Stimulated activated effector memory CD8-positive, alpha-beta T cell treated with anti-CD3 and anti-CD28 coated beads, Interleukin-12 subunit alpha, Interleukin-12 subunit beta, amount 100 ng/mL, for 72 hours (primary cell): ENCODE data around the gene SCN2A.
A peak's percentile ranks its signal among the peaks of the same experiment; 100 is the strongest.
"Not testable (repeated sequence)": the region's sequence is repeated elsewhere in the genome, so short reads cannot be mapped to it uniquely, and the experiment has no call there.

Source experiments
- ATAC-seq: fragments of 150-1000 bp; cut with Tn5 transposase; 2 replicates; pipeline ENCODE4 v1.10.0; 2021
- DNase-seq, 2 donors: peaks; one replicate each; pipeline ENCODE4 v3.0.0; 2021 to 2022; ENCODE audit warnings: low spot score in 2 of 2
- H3K27ac Mint-ChIP-seq: one replicate; pipeline ENCODE4 v1.8.0; 2022; ENCODE audit warnings: mild to moderate bottlenecking, mixed read lengths
- H3K36me3 Mint-ChIP-seq: one replicate; pipeline ENCODE4 v1.8.0; 2022; ENCODE audit warnings: mild to moderate bottlenecking, mixed read lengths
- H3K4me1 Mint-ChIP-seq: one replicate; pipeline ENCODE4 v1.8.0; 2022; ENCODE audit warnings: mixed read lengths
- H3K4me3 Mint-ChIP-seq: one replicate; pipeline ENCODE4 v1.8.0; 2022; ENCODE audit warnings: mild to moderate bottlenecking, mixed read lengths
- H3K9me3 Mint-ChIP-seq: one replicate; pipeline ENCODE4 v1.8.0; 2022; ENCODE audit warnings: mixed read lengths

Gene SCN2A

GRCh38 chr2:165238295-165238694, 919 bp upstream of the SCN2A start:
- no peaks in the 10 kb centered on the region for H3K4me1 Mint-ChIP-seq
- DNase-seq = no peak

DNA sequence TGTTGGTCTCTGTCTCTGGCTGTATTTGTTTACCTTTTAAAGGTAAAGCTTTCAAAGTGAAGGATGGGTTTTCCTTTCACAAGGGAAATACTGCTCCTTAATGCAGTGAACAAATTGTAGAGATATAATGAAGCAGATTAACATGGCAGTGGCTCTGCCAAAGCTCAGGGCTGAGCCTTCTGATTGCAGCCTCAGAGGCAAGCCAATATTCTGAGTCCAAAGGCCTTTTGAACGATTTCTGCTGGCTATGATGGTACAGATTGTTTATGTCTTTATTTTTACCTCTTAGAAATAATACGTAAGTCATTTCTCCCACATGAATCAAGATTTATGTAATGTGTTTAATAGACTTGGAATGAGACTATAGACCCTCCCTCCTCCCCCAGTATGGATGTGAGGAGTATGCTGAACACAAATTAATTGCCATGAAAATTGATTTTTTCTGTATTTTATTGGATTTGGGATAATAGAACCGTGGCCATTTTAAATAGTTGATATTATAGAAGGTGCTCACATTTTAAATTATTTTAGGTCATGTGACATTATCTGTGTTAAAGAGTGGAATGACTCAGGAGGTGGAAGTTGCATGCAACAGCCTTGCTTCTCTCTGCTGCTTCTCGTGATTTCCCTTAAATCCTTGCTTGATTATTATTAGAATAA, 772 bp downstream of the SCN2A start:
- Mint-ChIP-seq H3K4me1 (no peaks in the 10 kb centered on the region), H3K27ac (no peak overlapping the region), H3K36me3 (no peaks in the 10 kb centered on the region), H3K9me3 (no peaks in the 10 kb centered on the region), H3K4me3 (no peak overlapping the region)
- DNase-seq (no peak), ATAC-seq (no peak)

More at GRCh38 chr2:165238295-165238694, 919 bp upstream of the SCN2A start:
- Mint-ChIP-seq H3K9me3 (no peaks in the 10 kb centered on the region), H3K36me3 (no peaks in the 10 kb centered on the region), H3K27ac (no peak overlapping the region), H3K4me3 (no peak overlapping the region)
- ATAC-seq = no peak

DNA sequence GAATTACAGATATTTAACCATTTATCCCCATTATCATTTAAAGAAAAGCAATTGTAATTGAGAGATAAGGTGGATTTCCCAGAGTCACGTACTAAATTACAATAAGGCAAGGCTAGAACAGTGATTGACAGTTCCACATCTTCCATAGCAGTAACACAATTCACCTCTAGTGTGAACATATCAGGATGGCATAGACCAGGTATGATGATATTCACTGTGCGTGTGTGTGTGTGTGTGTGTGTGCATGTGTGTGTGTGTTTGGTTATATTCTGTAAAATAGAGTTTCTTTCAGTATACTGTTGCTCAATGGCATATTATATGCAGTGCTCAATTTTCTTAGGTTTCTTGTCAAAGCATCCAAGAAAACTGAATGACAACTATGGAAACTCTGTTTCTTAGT, 1.7 kb downstream of the SCN2A start:
- no peak overlapping the region for H3K4me3 Mint-ChIP-seq
- no peak for DNase-seq
- no peak for ATAC-seq
- H3K9me3 Mint-ChIP-seq = no peaks in the 10 kb centered on the region
- no peaks in the 10 kb centered on the region for H3K4me1 Mint-ChIP-seq
- H3K27ac Mint-ChIP-seq = no peak overlapping the region
- no peaks in the 10 kb centered on the region for H3K36me3 Mint-ChIP-seq

DNA sequence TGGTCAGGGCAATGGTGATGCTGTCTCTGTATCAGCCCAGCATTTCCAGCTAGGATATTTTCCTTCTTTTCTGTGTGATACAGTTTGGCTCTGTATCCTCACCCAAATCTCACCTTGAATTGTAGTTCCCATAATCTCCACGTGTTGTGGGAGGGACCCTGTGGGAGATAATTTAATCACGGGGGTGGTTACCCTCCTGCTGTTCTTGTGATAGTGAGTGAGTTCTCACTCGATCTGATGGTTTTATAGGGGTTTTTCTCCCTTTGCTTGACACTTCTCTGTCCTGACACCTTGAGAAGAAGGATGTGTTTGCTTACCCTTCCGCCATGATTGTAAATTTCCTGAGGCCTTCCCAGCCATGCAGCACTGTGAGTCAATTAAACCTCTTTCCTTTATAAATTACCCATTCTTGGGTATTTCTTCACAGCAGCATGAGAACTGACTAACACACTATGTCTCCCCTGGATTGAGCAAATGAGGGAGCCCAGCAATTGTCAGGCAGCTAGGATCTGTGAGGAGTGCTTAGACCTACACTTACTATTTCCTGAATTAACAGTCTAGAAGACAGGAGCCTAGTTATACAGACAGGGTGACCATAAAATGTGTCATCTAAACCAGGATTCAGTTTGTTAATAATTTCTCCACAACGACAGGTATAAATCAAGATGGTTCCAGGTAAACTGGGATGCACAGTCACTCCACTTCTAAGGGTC, 6.0 kb downstream of the SCN2A start:
- DNase-seq = no peak
- no peaks in the 10 kb centered on the region for H3K36me3 Mint-ChIP-seq
- H3K4me3 Mint-ChIP-seq = no peak overlapping the region
- H3K4me1 Mint-ChIP-seq = no peaks in the 10 kb centered on the region
- H3K9me3 Mint-ChIP-seq = no peaks in the 10 kb centered on the region
- no peak for ATAC-seq
- no peak overlapping the region for H3K27ac Mint-ChIP-seq

- no peaks in the 10 kb centered on the region for H3K4me1 Mint-ChIP-seq
- H3K9me3 Mint-ChIP-seq = no peaks in the 10 kb centered on the region
- ATAC-seq = no peak
- H3K36me3 Mint-ChIP-seq = no peaks in the 10 kb centered on the region
- H3K27ac Mint-ChIP-seq = no peak overlapping the region
- DNase-seq = no peak
- H3K4me3 Mint-ChIP-seq = no peak overlapping the region
These were observed 9.0 kb downstream of the SCN2A start for GRCh38 chr2:165248238-165248637.

DNA sequence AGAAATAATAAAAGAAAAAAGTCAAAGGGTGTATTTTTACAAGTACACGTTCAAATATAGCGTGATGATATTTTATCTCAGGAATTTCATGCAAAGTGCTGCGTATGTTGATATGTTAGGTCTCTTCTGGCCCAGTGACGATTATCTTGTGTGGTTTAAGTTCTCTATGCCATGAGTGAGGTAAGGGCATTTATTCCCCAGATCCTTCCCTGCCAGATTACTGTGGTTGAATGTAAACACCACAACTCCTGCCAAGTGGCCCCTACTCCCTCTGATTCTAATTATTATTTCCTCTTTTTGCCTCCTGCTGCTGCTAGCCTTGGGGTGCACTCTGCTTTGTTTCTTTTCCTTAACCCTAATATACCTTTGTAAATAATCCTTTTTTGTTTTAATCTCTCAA, 12.2 kb downstream of the SCN2A start:
- no peaks in the 10 kb centered on the region for H3K36me3 Mint-ChIP-seq
- H3K4me3 Mint-ChIP-seq = no peak overlapping the region
- ATAC-seq (no peak), DNase-seq (no peak)
- H3K9me3 Mint-ChIP-seq = no peaks in the 10 kb centered on the region
- no peaks in the 10 kb centered on the region for H3K4me1 Mint-ChIP-seq
- no peak overlapping the region for H3K27ac Mint-ChIP-seq

GRCh38 chr2:165253178-165253577, 14.0 kb downstream of the SCN2A start:
- Mint-ChIP-seq H3K4me1 (no peaks in the 10 kb centered on the region), H3K9me3 (no peaks in the 10 kb centered on the region), H3K4me3 (no peak overlapping the region), H3K27ac (no peak overlapping the region), H3K36me3 (no peaks in the 10 kb centered on the region)
- ATAC-seq = no peak
- DNase-seq = no peak

DNA sequence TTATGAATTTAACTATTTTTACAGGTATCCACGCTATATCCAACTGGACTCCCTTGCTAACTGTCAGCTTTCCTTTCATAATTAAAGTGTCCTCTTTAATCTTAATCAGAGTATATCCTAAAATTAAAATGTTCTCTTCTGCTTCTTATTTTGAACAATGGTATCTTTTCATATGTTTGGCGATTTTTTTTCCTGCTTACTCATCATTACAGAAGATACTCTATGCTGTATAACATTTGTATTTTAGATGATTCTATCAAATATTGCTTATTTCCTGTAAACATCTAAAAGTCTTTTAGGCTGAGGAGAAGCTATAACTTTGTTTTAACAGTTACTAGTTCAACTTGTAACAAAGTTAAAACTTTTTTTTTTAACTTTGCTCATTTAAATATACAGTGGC, 17.4 kb downstream of the SCN2A start:
- no peak overlapping the region for H3K27ac Mint-ChIP-seq
- H3K9me3 Mint-ChIP-seq = no peaks in the 10 kb centered on the region
- DNase-seq (no peak), ATAC-seq (no peak)
- no peak overlapping the region for H3K4me3 Mint-ChIP-seq
- H3K36me3 Mint-ChIP-seq = no peaks in the 10 kb centered on the region
- no peaks in the 10 kb centered on the region for H3K4me1 Mint-ChIP-seq

DNA sequence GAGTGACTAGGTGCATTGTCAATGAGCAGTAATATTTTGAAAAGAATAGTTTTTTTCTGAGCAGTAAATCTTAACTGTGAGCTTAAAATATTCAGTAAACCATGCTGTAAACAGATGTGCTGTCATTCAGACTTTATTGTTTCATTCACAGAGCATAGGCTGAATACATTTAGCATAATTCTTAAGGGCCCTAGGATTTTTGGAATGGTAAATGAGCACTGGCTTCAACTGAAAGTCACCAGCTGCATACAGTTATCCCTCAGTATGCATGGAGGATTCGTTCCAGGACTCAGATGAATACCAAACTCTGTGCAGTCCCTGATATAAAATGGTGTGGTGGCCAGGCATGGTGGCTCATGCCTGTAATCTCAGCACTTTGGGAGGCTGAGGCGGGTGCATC, 21.1 kb downstream of the SCN2A start:
- H3K4me1 Mint-ChIP-seq, H3K4me3 Mint-ChIP-seq, DNase-seq, ATAC-seq, H3K36me3 Mint-ChIP-seq, H3K9me3 Mint-ChIP-seq, H3K27ac Mint-ChIP-seq: not testable (repeated sequence)

GRCh38 chr2:165268754-165269153, 29.5 kb downstream of the SCN2A start:
- ATAC-seq (peak; percentile 58), DNase-seq (no peak)
- Mint-ChIP-seq H3K4me3 (no peak overlapping the region), H3K27ac (no peak overlapping the region), H3K36me3 (no peaks in the 10 kb centered on the region), H3K4me1 (no peaks in the 10 kb centered on the region), H3K9me3 (no peaks in the 10 kb centered on the region)

DNA sequence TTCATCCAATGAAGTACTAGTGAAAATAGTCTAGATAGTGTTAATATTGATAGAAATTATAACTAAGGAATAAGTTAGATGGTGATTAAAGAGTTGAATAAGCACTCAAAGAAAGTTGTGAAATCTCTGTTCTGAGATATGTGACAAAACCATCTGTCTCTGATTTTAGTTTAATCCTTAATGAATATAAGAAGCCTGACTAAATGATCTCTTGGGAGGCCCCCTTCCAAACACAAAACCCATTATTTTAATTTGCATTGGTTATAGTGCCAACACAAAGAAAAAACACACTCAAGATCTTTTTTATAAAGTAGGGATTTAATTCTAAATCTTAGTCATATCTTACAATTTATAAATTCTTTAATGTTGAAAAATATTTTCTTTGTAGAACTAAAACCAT, 34.0 kb downstream of the SCN2A start:
- Mint-ChIP-seq H3K4me1 (no peaks in the 10 kb centered on the region), H3K9me3 (no peaks in the 10 kb centered on the region), H3K36me3 (no peaks in the 10 kb centered on the region), H3K4me3 (no peak overlapping the region), H3K27ac (no peak overlapping the region)
- ATAC-seq (no peak), DNase-seq (no peak)

DNA sequence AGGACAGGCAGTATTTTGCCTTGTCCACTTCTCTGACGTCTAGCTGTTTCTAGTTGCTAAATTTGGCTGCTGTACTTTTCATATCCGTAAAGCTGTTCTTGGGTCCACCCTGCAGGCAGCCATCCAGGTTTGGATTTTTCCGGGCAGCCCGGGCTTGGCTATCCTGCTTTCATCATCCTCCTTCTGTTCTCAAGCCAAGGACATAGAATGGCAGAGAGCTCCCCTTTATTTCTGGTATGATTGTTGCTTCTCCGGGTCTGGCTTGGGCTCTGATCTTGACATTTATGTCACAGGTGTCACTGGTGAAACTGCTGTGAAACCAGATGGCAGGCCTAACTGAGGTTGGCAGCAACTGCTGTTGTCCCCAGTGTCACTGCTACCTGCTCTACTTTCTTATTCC, 35.5 kb downstream of the SCN2A start:
- no peaks in the 10 kb centered on the region for H3K36me3 Mint-ChIP-seq
- H3K27ac Mint-ChIP-seq = no peak overlapping the region
- H3K4me1 Mint-ChIP-seq = no peaks in the 10 kb centered on the region
- H3K9me3 Mint-ChIP-seq = peaks cover 2% of the 10 kb centered on the region
- ATAC-seq = no peak
- no peak for DNase-seq
- H3K4me3 Mint-ChIP-seq = no peak overlapping the region

GRCh38 chr2:165275932-165276331, 36.7 kb downstream of the SCN2A start:
- peaks cover 2% of the 10 kb centered on the region for H3K9me3 Mint-ChIP-seq
- H3K36me3 Mint-ChIP-seq = no peaks in the 10 kb centered on the region
- no peaks in the 10 kb centered on the region for H3K4me1 Mint-ChIP-seq
- no peak overlapping the region for H3K4me3 Mint-ChIP-seq
- H3K27ac Mint-ChIP-seq = no peak overlapping the region
- no peak for DNase-seq
- ATAC-seq = no peak

- ATAC-seq = no peak
- no peak overlapping the region for H3K27ac Mint-ChIP-seq
- DNase-seq = no peak
- H3K4me1 Mint-ChIP-seq = no peaks in the 10 kb centered on the region
- no peaks in the 10 kb centered on the region for H3K36me3 Mint-ChIP-seq
- no peak overlapping the region for H3K4me3 Mint-ChIP-seq
- peaks cover 2% of the 10 kb centered on the region for H3K9me3 Mint-ChIP-seq
These were observed 38.1 kb downstream of the SCN2A start for GRCh38 chr2:165277295-165277694.

GRCh38 chr2:165277860-165278656, 38.8 kb downstream of the SCN2A start:
- no peaks in the 10 kb centered on the region for H3K36me3 Mint-ChIP-seq
- no peak overlapping the region for H3K27ac Mint-ChIP-seq

DNA sequence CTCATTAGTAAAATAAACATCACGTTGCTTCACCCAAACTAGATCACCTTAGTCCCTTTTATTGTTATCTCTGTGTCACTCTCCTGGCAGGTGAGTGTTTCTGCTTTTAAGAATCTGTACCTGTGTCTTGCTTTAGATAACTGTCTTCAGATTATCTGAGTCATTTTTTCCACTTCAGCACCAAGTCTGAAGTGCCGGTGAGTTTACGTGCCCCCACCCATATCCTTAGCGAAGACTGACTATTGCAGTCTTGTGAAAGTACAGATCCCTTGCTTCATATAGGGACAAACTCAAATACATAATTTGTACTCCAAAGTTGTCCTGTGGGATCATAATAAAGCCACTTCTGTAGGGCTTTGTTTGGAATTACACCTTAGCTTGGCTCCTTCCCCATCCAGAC, 41.1 kb downstream of the SCN2A start:
- Mint-ChIP-seq H3K4me1 (no peaks in the 10 kb centered on the region), H3K4me3 (no peak overlapping the region), H3K36me3 (no peaks in the 10 kb centered on the region), H3K27ac (no peak overlapping the region), H3K9me3 (peaks cover 2% of the 10 kb centered on the region)
- ATAC-seq (no peak), DNase-seq (no peak)

More at GRCh38 chr2:165277860-165278656, 38.8 kb downstream of the SCN2A start:
- DNase-seq = no peak
- H3K4me1 Mint-ChIP-seq = no peaks in the 10 kb centered on the region
- H3K4me3 Mint-ChIP-seq = no peak overlapping the region
- ATAC-seq = no peak
- H3K9me3 Mint-ChIP-seq = peaks cover 2% of the 10 kb centered on the region
